GM21717 (cell line): ENCODE data around the gene RAD21L1.

ENCODE experiments used
- ATAC-seq: cut with Tn5 transposase; IDR thresholded peaks from one replicate; pipeline ENCODE4 v1.9.1; 2021; ENCODE audit warnings: mild to moderate bottlenecking, moderate library complexity; ENCODE audit not compliant: unreplicated experiment

RAD21L1 gene

GRCh38 chr20:1225783-1226654, at the start of gene RAD21L1:
TSS of gene RAD21L1 (plus strand) at chr20:1226044. CDS start at chr20:1228454, 2,410 bp downstream.
- no peak for ATAC-seq

GRCh38 chr20:1177680-1178079, 48.2 kb upstream of the RAD21L1 start:
- no peak for ATAC-seq

GRCh38 chr20:1178103-1178502, 47.7 kb upstream of the RAD21L1 start:
- no peak for ATAC-seq

GRCh38 chr20:1178623-1179022, 47.2 kb upstream of the RAD21L1 start:
- ATAC-seq: no peak

- no peak for ATAC-seq
Measured at GRCh38 chr20:1180949-1181348, 44.9 kb upstream of the RAD21L1 start.

GRCh38 chr20:1182106-1182505, 43.7 kb upstream of the RAD21L1 start:
- ATAC-seq: no peak

GRCh38 chr20:1183153-1183552, 42.7 kb upstream of the RAD21L1 start:
- no peak for ATAC-seq

- ATAC-seq: no peak
Measured at GRCh38 chr20:1184260-1184637, 41.6 kb upstream of the RAD21L1 start.

GRCh38 chr20:1184638-1185315, 41.1 kb upstream of the RAD21L1 start, which contains the start of gene TMEM74B:
TSS of gene TMEM74B (minus strand) at chr20:1184981. CDS start at chr20:1183801, 1,180 bp downstream.
- ATAC-seq: no peak

GRCh38 chr20:1185316-1185741, 40.5 kb upstream of the RAD21L1 start:
- no peak for ATAC-seq

GRCh38 chr20:1185790-1186334, 40.0 kb upstream of the RAD21L1 start:
- no peak for ATAC-seq

GRCh38 chr20:1186367-1186991, 39.4 kb upstream of the RAD21L1 start:
- no peak for ATAC-seq

GRCh38 chr20:1187605-1188171, 38.2 kb upstream of the RAD21L1 start:
- ATAC-seq: no peak

GRCh38 chr20:1188347-1188746, 37.5 kb upstream of the RAD21L1 start:
- ATAC-seq: no peak

GRCh38 chr20:1189827-1190226, 36.0 kb upstream of the RAD21L1 start:
- no peak for ATAC-seq

GRCh38 chr20:1190847-1191246, 35.0 kb upstream of the RAD21L1 start:
- ATAC-seq: no peak

GRCh38 chr20:1191299-1191698, 34.5 kb upstream of the RAD21L1 start:
- no peak for ATAC-seq

GRCh38 chr20:1195226-1195625, 30.6 kb upstream of the RAD21L1 start:
- ATAC-seq: no peak

- no peak for ATAC-seq
Measured at GRCh38 chr20:1196634-1197033, 29.2 kb upstream of the RAD21L1 start.

- ATAC-seq: no peak
Measured at GRCh38 chr20:1197801-1198200, 28.0 kb upstream of the RAD21L1 start.

GRCh38 chr20:1198751-1199150, 27.1 kb upstream of the RAD21L1 start:
- ATAC-seq: no peak
